Measurements from ENCODE around the gene NFIA. TPM values are rescaled to one million over a fixed set of nuclear protein-coding genes. Genes with fewer than 3 reads are reported as not detected.

NFIA gene
- total RNA-seq, 6 donors from 2014 or later: 33.5 to 94.3 (median 44.9) TPM

DNA sequence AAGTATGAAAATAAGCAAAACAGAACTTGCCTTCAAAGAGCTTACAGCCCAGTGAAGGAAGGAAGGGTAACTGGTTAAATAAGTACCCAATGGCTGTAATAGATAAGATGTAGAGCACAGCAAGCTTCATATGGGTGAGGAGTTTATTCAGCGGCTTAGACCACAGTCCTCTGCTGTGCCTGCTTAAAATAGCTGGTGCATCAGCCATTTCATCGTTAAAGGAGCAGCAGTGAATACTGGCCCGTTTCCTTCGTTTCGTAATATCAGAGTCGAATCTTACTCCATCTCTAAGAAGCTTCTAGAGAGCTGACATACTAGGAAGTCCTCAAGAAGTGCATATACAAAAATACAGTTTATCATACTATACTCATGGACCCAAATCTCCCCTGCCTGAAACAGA lies 286.5 kb downstream of the NFIA start:
- TF ChIP-seq POLR2A (IDR thresholded peaks at IDR 0.05): no peak
- no peak for TF ChIP-seq POLR2AphosphoS5 (IDR thresholded peaks at IDR 0.05)
- TF ChIP-seq, protein P1, sequence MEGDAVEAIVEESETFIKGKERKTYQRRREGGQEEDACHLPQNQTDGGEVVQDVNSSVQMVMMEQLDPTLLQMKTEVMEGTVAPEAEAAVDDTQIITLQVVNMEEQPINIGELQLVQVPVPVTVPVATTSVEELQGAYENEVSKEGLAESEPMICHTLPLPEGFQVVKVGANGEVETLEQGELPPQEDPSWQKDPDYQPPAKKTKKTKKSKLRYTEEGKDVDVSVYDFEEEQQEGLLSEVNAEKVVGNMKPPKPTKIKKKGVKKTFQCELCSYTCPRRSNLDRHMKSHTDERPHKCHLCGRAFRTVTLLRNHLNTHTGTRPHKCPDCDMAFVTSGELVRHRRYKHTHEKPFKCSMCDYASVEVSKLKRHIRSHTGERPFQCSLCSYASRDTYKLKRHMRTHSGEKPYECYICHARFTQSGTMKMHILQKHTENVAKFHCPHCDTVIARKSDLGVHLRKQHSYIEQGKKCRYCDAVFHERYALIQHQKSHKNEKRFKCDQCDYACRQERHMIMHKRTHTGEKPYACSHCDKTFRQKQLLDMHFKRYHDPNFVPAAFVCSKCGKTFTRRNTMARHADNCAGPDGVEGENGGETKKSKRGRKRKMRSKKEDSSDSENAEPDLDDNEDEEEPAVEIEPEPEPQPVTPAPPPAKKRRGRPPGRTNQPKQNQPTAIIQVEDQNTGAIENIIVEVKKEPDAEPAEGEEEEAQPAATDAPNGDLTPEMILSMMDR (IDR thresholded peaks at IDR 0.05): no peak
- no peak for TF ChIP-seq EP300 (IDR thresholded peaks at IDR 0.05)
- WGBS, 2 donors: 84 to 88% methylated on average over 6 of the region's 6 CpGs
- DNase-seq: no peak
- Histone ChIP-seq H3K4me1 (no peaks in the 10 kb centered on the region), H3K4me3 (no peak overlapping the region), H3K36me3 (peaks cover 0 to 4% (median 1%) of the 10 kb centered on the region in 4 donors), H3K27me3 (no peaks in the 10 kb centered on the region), H3K27ac (no peak overlapping the region), H3K9me3 (no peaks in the 10 kb centered on the region)
- no peak for ATAC-seq (ENCODE audit: low FRiP score in 2 of 2)

DNA sequence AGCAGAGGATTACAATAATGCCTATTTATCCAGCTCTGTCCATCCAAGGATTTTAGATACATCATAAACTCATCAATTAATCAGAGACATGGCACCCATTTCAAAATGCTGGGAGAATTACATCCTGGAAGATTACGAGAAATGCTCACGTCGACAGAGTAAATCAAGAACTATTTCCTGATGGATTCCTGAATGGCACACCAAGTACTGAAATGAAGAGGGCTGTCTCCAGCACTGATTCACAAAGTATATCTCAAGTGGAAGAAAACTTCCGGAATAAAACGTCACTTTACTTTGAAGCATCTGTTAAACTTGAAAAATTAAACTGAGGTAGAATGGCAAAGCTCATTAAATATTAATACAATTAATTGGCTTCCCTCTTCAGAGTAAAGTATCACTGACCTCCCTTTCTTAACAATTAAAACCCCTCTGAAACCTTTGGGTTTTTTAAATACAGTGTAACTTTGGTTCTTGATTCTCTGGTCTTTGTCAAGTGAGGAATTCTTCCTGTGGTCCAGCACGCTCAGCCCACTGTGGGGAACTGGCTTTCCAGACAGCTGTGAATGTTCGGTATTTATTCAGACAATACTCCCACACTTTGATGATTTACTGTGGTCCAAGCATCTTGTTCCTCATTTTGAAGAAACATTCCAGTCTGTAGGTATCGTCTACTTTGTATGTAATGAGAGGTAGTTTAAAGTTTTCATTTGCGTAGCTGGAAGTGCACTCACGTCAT lies 288.0 kb downstream of the NFIA start:
- Histone ChIP-seq H3K36me3 (peaks cover 0 to 4% (median 0%) of the 10 kb centered on the region in 4 donors), H3K9me3 (no peaks in the 10 kb centered on the region), H3K27me3 (no peaks in the 10 kb centered on the region), H3K4me3 (no peak overlapping the region), H3K4me1 (no peaks in the 10 kb centered on the region), H3K27ac (no peak overlapping the region)
- TF ChIP-seq POLR2A (IDR thresholded peaks at IDR 0.05) (no peak), POLR2AphosphoS5 (IDR thresholded peaks at IDR 0.05) (no peak), EP300 (IDR thresholded peaks at IDR 0.05) (no peak)
- TF ChIP-seq, protein P1 (IDR thresholded peaks at IDR 0.05): no peak
- DNase-seq (no peak), ATAC-seq (ENCODE audit: low FRiP score in 2 of 2) (no peak)
- WGBS, 2 donors: 93 to 94% methylated on average over 10 of the region's 10 CpGs

DNA sequence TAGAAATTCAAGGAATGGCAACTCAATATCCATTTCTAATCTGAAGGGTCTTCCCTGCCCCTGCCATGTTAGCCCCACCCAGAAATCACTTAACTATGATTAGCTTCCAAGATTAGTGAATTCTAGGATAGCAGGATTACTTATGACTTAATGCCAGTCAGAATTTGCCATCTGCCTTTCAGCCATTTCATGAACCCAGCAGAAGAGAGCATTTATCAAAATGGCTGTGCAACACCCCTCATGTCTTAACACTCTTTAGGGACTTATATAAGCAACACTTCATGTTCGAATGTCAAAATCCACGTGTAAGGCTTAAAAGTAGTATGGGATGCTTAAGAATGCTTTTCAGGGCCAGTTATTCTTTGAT lies 288.5 kb downstream of the NFIA start:
- ATAC-seq (ENCODE audit: low FRiP score in 2 of 2) (no peak), DNase-seq (no peak)
- Histone ChIP-seq H3K27me3 (no peaks in the 10 kb centered on the region), H3K27ac (no peak overlapping the region), H3K4me1 (no peaks in the 10 kb centered on the region), H3K4me3 (no peak overlapping the region), H3K9me3 (no peaks in the 10 kb centered on the region), H3K36me3 (peaks cover 0 to 4% (median 0%) of the 10 kb centered on the region in 4 donors)
- TF ChIP-seq POLR2AphosphoS5 (IDR thresholded peaks at IDR 0.05): no peak
- no peak for TF ChIP-seq POLR2A (IDR thresholded peaks at IDR 0.05)
- no peak for TF ChIP-seq EP300 (IDR thresholded peaks at IDR 0.05)
- TF ChIP-seq, protein P1 (IDR thresholded peaks at IDR 0.05): no peak
- WGBS, 2 donors: 92 to 93% methylated on average over 2 of the region's 2 CpGs

GRCh38 chr1:61372944-61373343 lies 290.6 kb downstream of the NFIA start:
- Histone ChIP-seq H3K27ac (no peak overlapping the region), H3K36me3 (peaks cover 0 to 4% (median 0%) of the 10 kb centered on the region in 4 donors), H3K4me3 (no peak overlapping the region), H3K9me3 (no peaks in the 10 kb centered on the region), H3K4me1 (no peaks in the 10 kb centered on the region), H3K27me3 (no peaks in the 10 kb centered on the region)
- no peak for DNase-seq
- WGBS, 2 donors: 88 to 93% methylated on average over 5 of the region's 5 CpGs
- ATAC-seq (ENCODE audit: low FRiP score in 2 of 2): no peak
- TF ChIP-seq, protein P1 (IDR thresholded peaks at IDR 0.05): no peak
- no peak for TF ChIP-seq EP300 (IDR thresholded peaks at IDR 0.05)
- TF ChIP-seq POLR2AphosphoS5 (IDR thresholded peaks at IDR 0.05): no peak
- no peak for TF ChIP-seq POLR2A (IDR thresholded peaks at IDR 0.05)

GRCh38 chr1:61374156-61374555 lies 291.8 kb downstream of the NFIA start:
- WGBS, 2 donors: 93 to 100% methylated on average over 1 of the region's 1 CpG

More at GRCh38 chr1:61374156-61374555, 291.8 kb downstream of the NFIA start:
- no peak overlapping the region for H3K4me3 ChIP-seq
- no peaks in the 10 kb centered on the region for H3K4me1 ChIP-seq
- ATAC-seq (ENCODE audit: low FRiP score in 2 of 2) (no peak), DNase-seq (no peak)
- no peak overlapping the region for H3K27ac ChIP-seq
- H3K36me3 ChIP-seq: peaks cover 0 to 4% (median 0%) of the 10 kb centered on the region in 4 donors
- no peak for TF ChIP-seq POLR2AphosphoS5 (IDR thresholded peaks at IDR 0.05)
- TF ChIP-seq POLR2A (IDR thresholded peaks at IDR 0.05): no peak
- TF ChIP-seq, protein P1 (IDR thresholded peaks at IDR 0.05): no peak
- TF ChIP-seq EP300 (IDR thresholded peaks at IDR 0.05): no peak
- H3K9me3 ChIP-seq: no peaks in the 10 kb centered on the region
- no peaks in the 10 kb centered on the region for H3K27me3 ChIP-seq

All from upper lobe of left lung (tissue), 6 donors.